ENCODE measurements around the gene RASGRF1. TPM values are rescaled to one million over a fixed set of nuclear protein-coding genes. Genes with fewer than 3 reads are reported as not detected.
"Not testable (repeated sequence)": the region's sequence is repeated elsewhere in the genome, so short reads cannot be mapped to it uniquely, and the experiment has no call there.

Gene RASGRF1
- total and polyA plus RNA-seq, 12 donors: 0.11 to 6.9 (median 0.46) TPM

GRCh38 chr15:79113831-79114230 lies 23.3 kb upstream of the RASGRF1 start:
- no peak overlapping the region for H3K27ac ChIP-seq
- 57 to 80% (median 67%) methylated on average over 2 of the region's 2 CpGs for WGBS, 4 donors
- TF ChIP-seq POLR2A (IDR thresholded peaks at IDR 0.05) (no peak), CTCF (IDR thresholded peaks at IDR 0.05) (no peak)
- H3K4me1 ChIP-seq (replicated peaks in 1 of 2): no peaks in the 10 kb centered on the region
- no peaks in the 10 kb centered on the region for H3K36me3 ChIP-seq (replicated peaks in 1 of 2)
- no peaks in the 10 kb centered on the region for H3K27me3 ChIP-seq
- intact Hi-C loops (cut with DNase I): no loop called here
- no peaks in the 10 kb centered on the region for H3K9me3 ChIP-seq (replicated peaks in 1 of 3)
- H3K4me3 ChIP-seq: no peak overlapping the region
- no peak for DNase-seq

GRCh38 chr15:79111404-79111803 lies 20.8 kb upstream of the RASGRF1 start:
- H3K27me3 ChIP-seq; H3K9me3 ChIP-seq (replicated peaks in 1 of 3); intact Hi-C loops (cut with DNase I): not testable (repeated sequence)

GRCh38 chr15:79105141-79105540 lies 14.6 kb upstream of the RASGRF1 start:
- H3K9me3 ChIP-seq (replicated peaks in 1 of 3): no peaks in the 10 kb centered on the region
- H3K27ac ChIP-seq: no peak overlapping the region
- H3K36me3 ChIP-seq (replicated peaks in 1 of 2): no peaks in the 10 kb centered on the region
- 79 to 100% (median 88%) methylated on average over 2 to 4 of the region's 4 CpGs for whole genome bisulfite sequencing, 4 donors
- no peak for TF ChIP-seq CTCF (IDR thresholded peaks at IDR 0.05)
- no peak for TF ChIP-seq POLR2A (IDR thresholded peaks at IDR 0.05)
- H3K27me3 ChIP-seq: peaks cover 8% of the 10 kb centered on the region
- DNase-seq: peak in 2 of 7 donors; percentile 3 to 5
- intact Hi-C loops (cut with DNase I): no loop called here
- H3K4me1 ChIP-seq (replicated peaks in 1 of 2): no peaks in the 10 kb centered on the region
- no peak overlapping the region for H3K4me3 ChIP-seq

More at GRCh38 chr15:79111404-79111803, 20.8 kb upstream of the RASGRF1 start:
- not testable (repeated sequence) for H3K4me1 ChIP-seq (replicated peaks in 1 of 2); H3K4me3 ChIP-seq; H3K27ac ChIP-seq; DNase-seq; H3K36me3 ChIP-seq (replicated peaks in 1 of 2)

GRCh38 chr15:79102595-79102994 lies 12.0 kb upstream of the RASGRF1 start:
- no peaks in the 10 kb centered on the region for H3K9me3 ChIP-seq (replicated peaks in 1 of 3)
- no peaks in the 10 kb centered on the region for H3K4me1 ChIP-seq (replicated peaks in 1 of 2)
- DNase-seq: peak in 1 of 7 donors; percentile 18
- H3K27ac ChIP-seq: no peak overlapping the region
- no peak overlapping the region for H3K4me3 ChIP-seq
- intact Hi-C loops (cut with DNase I): no loop called here
- TF ChIP-seq POLR2A (IDR thresholded peaks at IDR 0.05) (no peak), CTCF (IDR thresholded peaks at IDR 0.05) (no peak)
- WGBS, 4 donors: 82 to 85% (median 84%) methylated on average over 6 of the region's 6 CpGs
- peaks cover 16% of the 10 kb centered on the region for H3K27me3 ChIP-seq
- no peaks in the 10 kb centered on the region for H3K36me3 ChIP-seq (replicated peaks in 1 of 2)

- H3K27me3 ChIP-seq: peaks cover 16% of the 10 kb centered on the region
- no peak overlapping the region for H3K27ac ChIP-seq
- peak in 1 of 7 donors; percentile 14 for DNase-seq
- 75 to 79% (median 75%) methylated on average over 12 of the region's 12 CpGs for WGBS, 4 donors
- H3K36me3 ChIP-seq (replicated peaks in 1 of 2): no peaks in the 10 kb centered on the region
- intact Hi-C loops (cut with DNase I): no loop called here
- no peaks in the 10 kb centered on the region for H3K4me1 ChIP-seq (replicated peaks in 1 of 2)
- H3K9me3 ChIP-seq (replicated peaks in 1 of 3): no peaks in the 10 kb centered on the region
- no peak for TF ChIP-seq POLR2A (IDR thresholded peaks at IDR 0.05)
- no peak for TF ChIP-seq CTCF (IDR thresholded peaks at IDR 0.05)
- no peak overlapping the region for H3K4me3 ChIP-seq
Measured at GRCh38 chr15:79101866-79102581, 11.4 kb upstream of the RASGRF1 start.

Data from adrenal gland (tissue), 12 donors.